Astrocyte (in vitro differentiated cells and primary cell): ENCODE measurements around the gene ADAMTS19.

Experiments
- CTCF ChIP-seq: IDR thresholded peaks from 2 replicates; pipeline ENCODE4 v1.5.1; 2011; ENCODE audit warnings: low read depth, mild to moderate bottlenecking, inconsistent platforms, low read length, moderate library complexity; ENCODE audit not compliant: insufficient read depth
- EZH2 ChIP-seq: IDR thresholded peaks from 2 replicates; pipeline ENCODE4 v1.6.1; 2012; ENCODE audit warnings: mild to moderate bottlenecking, low read length, inconsistent platforms; ENCODE audit not compliant: insufficient read depth

GRCh38 chr5:129496864-129497595 lies 36.9 kb downstream of the ADAMTS19 start:
- TF ChIP-seq CTCF (no peak), EZH2 (no peak)
